ENCODE measurements around the gene PKDCC.

PKDCC gene

GRCh38 chr2:42047488-42048298, at the start of gene PKDCC:
PKDCC (plus strand) TSS chr2:42048021; CDS start chr2:42048200, 179 bp downstream.
- no peak for DNase-seq (ENCODE audit: low read depth in 2 of 2)

- DNase-seq (ENCODE audit: low read depth in 2 of 2) = no peak
Measured at GRCh38 chr2:41998186-41999127, 49.4 kb upstream of the PKDCC start.

- no peak for DNase-seq (ENCODE audit: low read depth in 2 of 2)
Measured at GRCh38 chr2:41999128-41999480, 48.7 kb upstream of the PKDCC start.

GRCh38 chr2:41999592-42000281, 48.1 kb upstream of the PKDCC start:
- no peak for DNase-seq (ENCODE audit: low read depth in 2 of 2)

GRCh38 chr2:42001711-42002201, 46.1 kb upstream of the PKDCC start:
- DNase-seq (ENCODE audit: low read depth in 2 of 2) = no peak

- no peak for DNase-seq (ENCODE audit: low read depth in 2 of 2)
Measured at GRCh38 chr2:42007551-42007950, 40.3 kb upstream of the PKDCC start.

GRCh38 chr2:42008241-42008921, 39.4 kb upstream of the PKDCC start:
- no peak for DNase-seq (ENCODE audit: low read depth in 2 of 2)

- no peak for DNase-seq (ENCODE audit: low read depth in 2 of 2)
Measured at GRCh38 chr2:42009657-42010580, 37.9 kb upstream of the PKDCC start.

- DNase-seq (ENCODE audit: low read depth in 2 of 2) = no peak
Measured at GRCh38 chr2:42010743-42011298, 37.0 kb upstream of the PKDCC start.

- DNase-seq (ENCODE audit: low read depth in 2 of 2) = no peak
Measured at GRCh38 chr2:42012137-42012536, 35.7 kb upstream of the PKDCC start.

- no peak for DNase-seq (ENCODE audit: low read depth in 2 of 2)
Measured at GRCh38 chr2:42012651-42013050, 35.2 kb upstream of the PKDCC start.

GRCh38 chr2:42013409-42013808, 34.4 kb upstream of the PKDCC start:
- no peak for DNase-seq (ENCODE audit: low read depth in 2 of 2)

- DNase-seq (ENCODE audit: low read depth in 2 of 2) = no peak
Measured at GRCh38 chr2:42021464-42021863, 26.4 kb upstream of the PKDCC start.

GRCh38 chr2:42025151-42025582, 22.7 kb upstream of the PKDCC start:
- DNase-seq (ENCODE audit: low read depth in 2 of 2) = no peak

GRCh38 chr2:42026272-42026671, 21.5 kb upstream of the PKDCC start:
- no peak for DNase-seq (ENCODE audit: low read depth in 2 of 2)

GRCh38 chr2:42028571-42029148, 19.2 kb upstream of the PKDCC start:
- no peak for DNase-seq (ENCODE audit: low read depth in 2 of 2)

- no peak for DNase-seq (ENCODE audit: low read depth in 2 of 2)
Measured at GRCh38 chr2:42029171-42029570, 18.6 kb upstream of the PKDCC start.

- no peak for DNase-seq (ENCODE audit: low read depth in 2 of 2)
Measured at GRCh38 chr2:42029639-42030199, 18.1 kb upstream of the PKDCC start.

- DNase-seq (ENCODE audit: low read depth in 2 of 2) = no peak
Measured at GRCh38 chr2:42030200-42030759, 17.5 kb upstream of the PKDCC start.

Measured in stimulated activated CD4-positive, alpha-beta T cell treated with anti-CD3 and anti-CD28 coated beads, Interleukin-1b, Interleukin-23, amount 100 ng/mL, for 1 hour (primary cell).